Osteoblast (primary cell): Measurements from ENCODE around the gene TRPV3. TPM values are rescaled to one million over a fixed set of nuclear protein-coding genes. Genes with fewer than 3 reads are reported as not detected.

ENCODE experiments used
- DNase-seq: peaks from one replicate; pipeline ENCODE4 v3.0.0; 2011; ENCODE audit warnings: low spot score, mixed read lengths; ENCODE audit not compliant: insufficient read length; ENCODE audit errors: missing footprints
- H2AFZ ChIP-seq: 2 replicates; pipeline ENCODE4 v1.6.0; 2011; ENCODE audit warnings: mild to moderate bottlenecking, low read length
- H3K27ac ChIP-seq: 2 replicates; pipeline ENCODE4 v1.5.1; 2011; ENCODE audit warnings: mild to moderate bottlenecking, low read depth, low read length, moderate library complexity
- H3K27me3 ChIP-seq: 2 replicates; pipeline ENCODE4 v1.6.0; 2012; ENCODE audit warnings: mild to moderate bottlenecking, control low read depth, inconsistent platforms, low read length, moderate library complexity; ENCODE audit not compliant: insufficient read depth
- H3K36me3 ChIP-seq: 2 replicates; pipeline ENCODE4 v1.5.1; 2011; ENCODE audit warnings: mild to moderate bottlenecking, low read length, control low read depth, moderate library complexity; ENCODE audit not compliant: insufficient read depth
- H3K4me1 ChIP-seq: 2 replicates; pipeline ENCODE4 v1.5.1; 2011; ENCODE audit warnings: mild to moderate bottlenecking, low read length, control low read depth, moderate library complexity; ENCODE audit not compliant: insufficient read depth
- H3K4me2 ChIP-seq: 2 replicates; pipeline ENCODE4 v1.6.0; 2011; ENCODE audit warnings: mild to moderate bottlenecking, low read length; ENCODE audit not compliant: insufficient read depth
- H3K4me3 ChIP-seq: fragments of 200-600 bp; sonication (generic); 3 replicates; pipeline ENCODE4 v1.5.1; 2012; ENCODE audit warnings: mild to moderate bottlenecking, low read length, inconsistent platforms; ENCODE audit not compliant: insufficient read depth
- H3K79me2 ChIP-seq: 2 replicates; pipeline ENCODE4 v1.6.0; 2012; ENCODE audit warnings: mild to moderate bottlenecking, low read length, control low read depth, inconsistent platforms; ENCODE audit not compliant: insufficient read depth
- H3K9me3 ChIP-seq: 2 replicates; pipeline ENCODE4 v1.5.1; 2011; ENCODE audit warnings: low read depth, low read length, control low read depth
- H4K20me1 ChIP-seq: 2 replicates; pipeline ENCODE4 v1.6.0; 2012; ENCODE audit warnings: mild to moderate bottlenecking, low read length, control low read depth; ENCODE audit not compliant: insufficient read depth
- total RNA-seq: library from RNA; depleted of rRNA; stranded (reverse); fragments of >200 nt; gene quantifications from 2 replicates; pipeline ENCODE4 v1.2.3, GENCODE V29; 2012
- TF ChIP-seq, protein P1 (sequence below): IDR thresholded peaks from 2 replicates; pipeline ENCODE4 v1.5.1; 2011; ENCODE audit warnings: mild to moderate bottlenecking, low read depth, low read length, moderate library complexity; ENCODE audit errors: extremely low read depth

TRPV3 gene
- total RNA-seq, 1 donor = 0.36 TPM

DNA sequence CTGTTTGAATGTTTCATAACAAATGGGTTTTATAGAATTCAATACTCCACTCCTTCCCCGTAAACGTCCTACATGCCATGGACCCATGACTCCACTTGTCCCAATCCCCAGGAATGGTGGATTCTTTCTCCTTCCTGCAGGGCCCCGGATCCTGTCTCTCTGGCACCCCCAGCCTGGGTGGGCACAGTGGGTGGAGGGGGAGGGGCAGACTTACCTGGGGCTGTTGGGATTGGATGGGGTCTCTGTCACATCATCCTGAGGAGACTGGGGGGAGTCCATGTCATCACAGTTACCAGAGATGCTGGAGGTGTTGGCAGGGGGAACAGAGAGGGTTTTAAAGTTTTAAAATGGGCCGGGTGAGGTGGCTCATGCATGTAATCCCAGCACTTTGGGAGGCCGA, 13.2 kb downstream of the TRPV3 start:
- DNase-seq = peak; percentile 46
- H3K27me3 ChIP-seq = peaks cover 8% of the 10 kb centered on the region
- TF ChIP-seq, protein P1, sequence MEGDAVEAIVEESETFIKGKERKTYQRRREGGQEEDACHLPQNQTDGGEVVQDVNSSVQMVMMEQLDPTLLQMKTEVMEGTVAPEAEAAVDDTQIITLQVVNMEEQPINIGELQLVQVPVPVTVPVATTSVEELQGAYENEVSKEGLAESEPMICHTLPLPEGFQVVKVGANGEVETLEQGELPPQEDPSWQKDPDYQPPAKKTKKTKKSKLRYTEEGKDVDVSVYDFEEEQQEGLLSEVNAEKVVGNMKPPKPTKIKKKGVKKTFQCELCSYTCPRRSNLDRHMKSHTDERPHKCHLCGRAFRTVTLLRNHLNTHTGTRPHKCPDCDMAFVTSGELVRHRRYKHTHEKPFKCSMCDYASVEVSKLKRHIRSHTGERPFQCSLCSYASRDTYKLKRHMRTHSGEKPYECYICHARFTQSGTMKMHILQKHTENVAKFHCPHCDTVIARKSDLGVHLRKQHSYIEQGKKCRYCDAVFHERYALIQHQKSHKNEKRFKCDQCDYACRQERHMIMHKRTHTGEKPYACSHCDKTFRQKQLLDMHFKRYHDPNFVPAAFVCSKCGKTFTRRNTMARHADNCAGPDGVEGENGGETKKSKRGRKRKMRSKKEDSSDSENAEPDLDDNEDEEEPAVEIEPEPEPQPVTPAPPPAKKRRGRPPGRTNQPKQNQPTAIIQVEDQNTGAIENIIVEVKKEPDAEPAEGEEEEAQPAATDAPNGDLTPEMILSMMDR = no peak
- no peaks in the 10 kb centered on the region for H3K4me1 ChIP-seq
- no peaks in the 10 kb centered on the region for H3K79me2 ChIP-seq
- H4K20me1 ChIP-seq = no peaks in the 10 kb centered on the region
- no peak overlapping the region for H2AFZ ChIP-seq
- no peak overlapping the region for H3K4me3 ChIP-seq
- H3K27ac ChIP-seq = no peak overlapping the region
- no peaks in the 10 kb centered on the region for H3K36me3 ChIP-seq
- no peak overlapping the region for H3K4me2 ChIP-seq
- no peaks in the 10 kb centered on the region for H3K9me3 ChIP-seq

DNA sequence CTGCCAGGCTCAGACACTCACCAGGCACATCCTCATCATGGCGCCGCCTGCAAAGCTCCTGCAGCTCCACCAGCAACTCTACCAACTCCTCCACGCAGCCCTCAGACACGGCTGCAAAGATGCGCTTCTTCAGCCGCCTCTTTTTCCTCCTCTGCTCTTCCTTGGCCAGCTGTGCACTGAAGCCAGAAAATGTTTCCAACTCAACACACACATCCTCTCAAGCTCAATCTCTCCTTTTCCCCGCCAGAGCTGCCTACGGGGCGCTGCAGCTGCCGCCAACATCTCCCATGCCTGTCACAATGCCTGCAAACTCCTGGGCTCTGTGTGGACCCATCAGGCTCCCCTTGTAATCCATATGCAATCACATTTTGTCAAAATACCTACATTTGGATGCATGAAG, 14.2 kb downstream of the TRPV3 start:
- Histone ChIP-seq H3K4me1 (no peaks in the 10 kb centered on the region), H4K20me1 (no peaks in the 10 kb centered on the region), H3K27me3 (peaks cover 8% of the 10 kb centered on the region), H3K4me2 (no peak overlapping the region), H3K79me2 (no peaks in the 10 kb centered on the region), H3K27ac (no peak overlapping the region), H3K9me3 (no peaks in the 10 kb centered on the region), H3K4me3 (no peak overlapping the region), H3K36me3 (no peaks in the 10 kb centered on the region), H2AFZ (no peak overlapping the region)
- peak; percentile 45 for DNase-seq
- TF ChIP-seq, protein P1 = no peak

DNA sequence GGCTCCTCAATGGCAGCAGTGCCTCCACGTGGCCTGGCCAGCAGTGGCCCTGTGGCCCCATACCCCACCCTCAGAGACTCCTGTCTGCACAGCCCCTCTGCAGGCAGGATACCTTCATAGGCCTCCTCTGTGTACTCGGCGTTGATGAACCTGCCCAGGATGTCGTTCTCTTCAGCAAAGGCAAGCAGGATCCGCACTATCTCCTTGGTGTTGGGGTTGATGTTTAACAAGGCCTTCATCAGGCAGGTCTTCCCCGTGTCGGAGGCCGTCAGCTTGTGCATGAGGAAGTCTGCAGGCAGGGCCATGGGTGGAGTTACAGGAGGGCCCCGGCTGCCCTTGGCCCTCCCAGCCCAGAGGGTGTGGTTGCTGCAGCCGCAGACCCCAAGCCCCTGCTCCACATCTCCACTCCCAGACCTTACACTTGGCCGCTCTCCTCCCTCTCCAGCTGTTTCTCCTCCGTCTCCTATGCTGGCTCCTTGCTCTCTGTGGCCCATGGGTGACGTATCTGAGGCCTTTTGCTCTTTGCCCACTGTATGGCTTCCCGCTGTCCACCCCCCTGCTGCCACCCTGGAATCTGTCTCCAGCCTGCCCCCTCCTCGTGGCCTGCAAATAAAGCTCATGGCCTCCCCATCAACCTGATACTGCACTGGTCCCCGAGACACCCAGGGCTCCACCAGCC, 15.1 kb downstream of the TRPV3 start:
- H3K27me3 ChIP-seq = peaks cover 8% of the 10 kb centered on the region
- H2AFZ ChIP-seq = no peak overlapping the region
- TF ChIP-seq, protein P1 = no peak
- no peak overlapping the region for H3K4me2 ChIP-seq
- no peak overlapping the region for H3K27ac ChIP-seq
- no peaks in the 10 kb centered on the region for H4K20me1 ChIP-seq
- H3K4me3 ChIP-seq = no peak overlapping the region
- H3K36me3 ChIP-seq = no peaks in the 10 kb centered on the region
- peak; percentile 42 for DNase-seq
- H3K9me3 ChIP-seq = no peaks in the 10 kb centered on the region
- no peaks in the 10 kb centered on the region for H3K4me1 ChIP-seq
- no peaks in the 10 kb centered on the region for H3K79me2 ChIP-seq

DNA sequence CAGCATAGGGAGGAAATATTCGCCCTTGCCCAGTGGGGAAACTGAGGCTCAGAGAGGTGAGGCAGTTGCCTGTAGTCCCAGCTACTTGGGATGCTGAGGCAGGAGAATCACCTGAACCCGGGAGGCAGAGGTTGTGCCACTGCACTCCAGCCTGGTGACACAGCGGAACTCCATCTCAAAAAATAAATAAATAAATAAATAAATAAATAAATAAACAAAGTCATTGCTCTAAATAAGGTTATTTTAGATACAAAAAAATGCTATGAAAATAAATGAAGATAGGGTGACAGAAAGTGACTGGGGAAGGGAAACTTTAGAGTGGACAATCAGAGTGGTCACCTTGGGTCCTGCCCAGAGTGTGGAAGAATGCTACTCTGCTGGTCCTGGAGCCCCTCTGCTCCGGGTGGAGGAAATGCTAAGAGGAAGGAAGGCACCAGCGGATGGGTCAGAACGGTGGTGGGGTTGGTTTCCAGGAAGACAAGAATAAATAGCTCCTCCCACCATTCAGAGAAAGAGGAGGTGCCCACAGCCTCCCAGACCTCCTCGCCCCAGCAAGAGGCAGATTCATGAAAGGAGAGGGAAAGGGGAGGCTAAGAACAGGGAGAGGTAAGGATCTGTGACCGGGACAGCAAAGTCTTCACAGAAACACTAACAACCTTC, 17.6 kb downstream of the TRPV3 start:
- H3K27ac ChIP-seq = no peak overlapping the region
- DNase-seq = peak; percentile 73
- H3K36me3 ChIP-seq = no peaks in the 10 kb centered on the region
- no peaks in the 10 kb centered on the region for H3K79me2 ChIP-seq
- H3K27me3 ChIP-seq = peaks cover 8% of the 10 kb centered on the region
- peaks cover 4% of the 10 kb centered on the region for H3K4me1 ChIP-seq
- no peak overlapping the region for H3K4me3 ChIP-seq
- H3K4me2 ChIP-seq = no peak overlapping the region
- TF ChIP-seq, protein P1 = no peak
- H3K9me3 ChIP-seq = no peaks in the 10 kb centered on the region
- no peak overlapping the region for H2AFZ ChIP-seq
- no peaks in the 10 kb centered on the region for H4K20me1 ChIP-seq
